Caki2 (cell line): ENCODE measurements around the gene GRK1. TPM values are rescaled to one million over a fixed set of nuclear protein-coding genes. Genes with fewer than 3 reads are reported as not detected.
"Not testable (repeated sequence)": the region's sequence is repeated elsewhere in the genome, so short reads cannot be mapped to it uniquely, and the experiment has no call there.

Source experiments
- DNase-seq: peaks from one replicate; pipeline ENCODE4 v3.0.0-alpha.2; 2015; ENCODE audit warnings: low read depth
- in situ Hi-C: cut with HindIII; loops from 2 replicates; pipeline ENCODE4 v1.10.0; 2016; ENCODE audit warnings: low sequenced_read_pairs, low pct_unique_long_range_greater_than_20kb, mixed read lengths
- total RNA-seq: library from RNA; depleted of rRNA; stranded (reverse); fragments of >200 nt; shearing (Covaris generic); gene quantifications from 2 replicates; pipeline ENCODE4 v1.2.3, GENCODE V29; 2014; ENCODE audit warnings: low replicate concordance

The GRK1 gene
- total RNA-seq, 1 experiment from 2014 or later, result not detected

GRCh38 chr13:113722921-113723320, 55.9 kb downstream of the GRK1 start:
- in situ Hi-C loops, result no loop called here
- DNase-seq, result no peak

GRCh38 chr13:113723410-113724015, 56.5 kb downstream of the GRK1 start:
- DNase-seq, result no peak
- in situ Hi-C loops, result no loop called here

GRCh38 chr13:113724016-113724758, 57.2 kb downstream of the GRK1 start:
- DNase-seq, result no peak
- in situ Hi-C loops, result no loop called here

- in situ Hi-C loops, result no loop called here
- peak; percentile 69 for DNase-seq
Measured at GRCh38 chr13:113724780-113725315, 57.8 kb downstream of the GRK1 start.

GRCh38 chr13:113725329-113726105, 58.5 kb downstream of the GRK1 start:
- in situ Hi-C loops, result not testable (repeated sequence)

GRCh38 chr13:113726106-113726821, 59.2 kb downstream of the GRK1 start:
- in situ Hi-C loops, DNase-seq: not testable (repeated sequence)

More at GRCh38 chr13:113725329-113726105, 58.5 kb downstream of the GRK1 start:
- DNase-seq, result not testable (repeated sequence)

GRCh38 chr13:113726961-113727411, 60.0 kb downstream of the GRK1 start:
- in situ Hi-C loops, result no loop called here
- no peak for DNase-seq

GRCh38 chr13:113728571-113729054, 61.6 kb downstream of the GRK1 start:
- in situ Hi-C loops, result no loop called here
- no peak for DNase-seq

GRCh38 chr13:113729187-113730019, 62.4 kb downstream of the GRK1 start:
- in situ Hi-C loops, result no loop called here
- DNase-seq, result no peak

GRCh38 chr13:113730258-113730691, 63.3 kb downstream of the GRK1 start:
- in situ Hi-C loops, result no loop called here
- DNase-seq, result no peak

GRCh38 chr13:113730831-113731191, 63.8 kb downstream of the GRK1 start:
- in situ Hi-C loops, result no loop called here
- DNase-seq, result no peak

- in situ Hi-C loops, result no loop called here
- DNase-seq, result no peak
Measured at GRCh38 chr13:113731192-113732175, 64.5 kb downstream of the GRK1 start.

GRCh38 chr13:113732176-113732960, 65.3 kb downstream of the GRK1 start:
- in situ Hi-C loops, result no loop called here
- DNase-seq, result no peak

GRCh38 chr13:113732961-113733950, 66.2 kb downstream of the GRK1 start:
- in situ Hi-C loops, result no loop called here
- no peak for DNase-seq
